D341Med (cell line): ENCODE data around the gene LYPD6B.

Experiments
- DNase-seq: peaks from one replicate; pipeline ENCODE4 v3.0.0; 2012; ENCODE audit warnings: low spot score

The LYPD6B gene

DNA sequence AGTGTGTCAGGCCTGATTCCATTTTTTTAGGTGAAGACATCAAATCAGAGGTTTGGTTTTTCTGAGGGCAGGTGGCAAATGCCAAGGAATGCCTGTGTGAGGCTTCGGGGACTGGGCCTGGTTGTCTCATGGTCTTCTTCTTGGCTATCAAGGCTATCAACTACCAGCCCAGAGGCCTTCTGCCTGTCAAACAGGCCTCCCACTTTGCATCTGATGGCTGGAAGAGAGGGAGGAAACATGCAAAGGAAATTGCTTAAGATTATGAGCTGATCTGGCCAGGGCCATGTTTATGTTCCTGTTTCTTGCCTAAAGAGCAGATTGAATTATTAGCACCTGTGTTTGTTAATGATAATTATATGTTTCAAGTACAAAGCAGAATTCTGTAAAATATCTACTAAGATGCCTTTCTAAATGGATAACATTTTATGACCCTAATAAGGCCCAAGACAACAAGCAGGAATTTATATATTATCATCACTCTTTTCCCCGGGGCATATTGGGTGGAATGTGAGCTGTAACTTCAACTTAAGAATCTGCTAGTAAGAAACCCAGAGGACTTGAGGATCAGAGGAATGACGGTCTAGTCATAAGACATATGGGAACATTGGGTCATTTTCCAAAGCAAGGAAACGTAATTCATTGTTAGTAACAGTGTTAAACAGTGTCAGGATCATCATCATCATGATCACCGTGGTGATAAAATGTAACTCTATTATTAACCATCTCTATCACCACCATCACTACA, 123.2 kb downstream of the LYPD6B start:
- no peak for DNase-seq

DNA sequence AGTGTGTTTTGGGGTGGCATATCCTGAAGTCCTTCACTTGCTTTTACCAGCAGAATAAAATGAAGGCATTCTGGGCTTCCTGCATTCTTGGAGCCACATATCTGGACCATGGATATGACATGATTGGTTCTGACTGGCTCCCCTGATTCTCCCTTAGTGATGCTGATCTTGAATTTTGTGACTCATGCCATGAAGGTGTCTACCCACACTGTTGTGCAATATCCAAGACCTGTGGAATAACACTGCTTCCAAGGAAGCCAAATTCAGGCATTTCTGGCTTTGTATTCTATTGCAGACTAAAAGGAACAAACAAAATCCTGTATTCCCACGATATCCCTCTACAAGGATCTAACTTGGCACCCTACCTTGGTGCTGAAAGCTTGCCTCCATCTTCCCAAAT, 125.8 kb downstream of the LYPD6B start:
- DNase-seq, result no peak

DNA sequence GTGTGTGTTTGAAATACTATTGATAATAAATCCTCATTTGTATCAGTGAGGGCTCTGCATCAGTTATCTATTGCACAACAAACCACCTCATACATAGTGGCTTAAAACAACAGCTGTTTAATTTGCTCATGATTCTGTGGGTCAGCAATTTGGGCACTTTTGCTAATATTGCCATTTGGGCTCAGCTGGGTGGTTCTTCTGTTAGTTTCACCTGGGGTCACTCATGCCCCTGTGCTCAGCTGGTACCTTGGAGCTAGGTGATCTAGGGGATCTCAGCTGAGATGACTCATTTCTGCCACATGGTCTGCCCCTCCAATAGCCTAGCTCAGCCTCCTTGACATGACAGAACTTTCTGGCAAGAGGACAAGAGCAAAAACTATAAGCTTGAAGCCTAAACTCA, 126.3 kb downstream of the LYPD6B start:
- DNase-seq, result no peak

DNA sequence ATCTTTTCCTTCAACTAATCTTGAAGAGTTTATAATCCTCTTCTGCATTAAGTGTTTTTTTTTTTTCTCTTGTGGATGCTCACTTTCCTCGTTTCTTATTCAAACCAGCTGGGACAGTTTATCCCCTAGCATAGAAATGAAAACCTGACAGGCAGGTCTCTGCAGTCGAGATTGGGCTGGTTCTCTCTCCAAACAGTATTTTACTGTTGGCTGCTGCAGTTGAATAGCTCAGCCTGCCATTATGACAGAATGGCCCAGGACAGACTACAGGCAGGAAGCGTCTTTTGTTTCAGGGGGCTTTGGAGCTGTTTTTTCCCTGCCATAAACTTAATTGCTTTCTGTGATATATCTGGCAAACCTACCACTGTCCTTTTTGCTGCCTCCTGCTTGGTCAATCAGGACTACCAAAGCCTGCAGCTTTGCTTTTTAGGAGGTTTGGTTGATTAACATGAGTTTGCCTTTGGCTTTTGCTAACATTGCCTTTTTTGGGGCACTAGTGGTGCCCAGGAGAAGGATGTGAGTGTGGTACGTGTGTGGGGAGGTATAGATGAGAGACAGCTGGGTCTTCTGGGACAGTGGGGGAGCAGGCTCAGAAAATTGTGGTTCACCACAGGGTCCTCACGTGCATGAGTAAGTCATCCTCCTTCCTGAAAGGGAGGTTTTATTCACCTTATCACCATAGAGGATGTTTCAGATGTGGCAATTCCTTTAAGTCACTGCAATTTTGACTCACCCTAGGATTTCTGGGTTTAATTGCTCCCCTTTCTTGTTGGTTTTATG, 128.7 kb downstream of the LYPD6B start:
- no peak for DNase-seq

DNA sequence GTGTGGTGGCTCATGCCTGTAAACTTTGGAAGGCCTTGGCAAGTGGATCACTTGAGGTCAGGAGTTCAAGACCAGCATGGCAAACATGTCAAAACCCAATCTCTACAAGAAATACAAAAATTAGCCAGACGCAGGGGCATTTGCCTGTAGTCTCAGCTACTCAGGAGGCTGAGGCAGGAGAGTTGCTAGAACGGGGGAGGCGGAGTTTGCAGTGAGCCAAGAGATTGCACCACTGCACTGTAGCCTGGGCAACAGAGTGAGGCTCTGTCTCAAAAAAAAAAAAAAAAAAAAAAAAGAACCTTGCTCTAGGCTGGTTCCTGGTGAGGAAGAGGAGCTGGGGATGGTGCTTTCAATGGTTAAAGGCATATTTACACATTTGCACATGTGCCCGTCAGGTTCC, 129.4 kb downstream of the LYPD6B start:
- DNase-seq, result no peak

DNA sequence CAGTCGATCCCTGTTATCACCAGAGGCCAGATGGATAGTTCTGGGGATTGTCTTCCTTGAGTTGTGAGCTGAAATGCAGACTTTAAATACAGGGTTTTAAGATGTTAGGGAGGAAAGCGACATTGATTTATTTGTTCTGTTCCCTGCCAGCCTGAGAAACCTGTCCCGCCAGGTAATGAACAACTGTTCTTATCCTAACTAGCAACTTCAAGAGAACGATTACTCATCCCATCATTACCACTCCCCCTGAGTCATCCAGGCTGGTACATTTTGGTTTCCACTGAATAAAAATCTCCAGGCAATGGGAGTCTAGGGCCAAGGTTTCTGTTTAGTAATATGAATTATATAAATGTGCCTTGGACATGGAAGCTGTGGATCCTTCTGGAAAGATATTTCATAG, 131.2 kb downstream of the LYPD6B start:
- no peak for DNase-seq

DNA sequence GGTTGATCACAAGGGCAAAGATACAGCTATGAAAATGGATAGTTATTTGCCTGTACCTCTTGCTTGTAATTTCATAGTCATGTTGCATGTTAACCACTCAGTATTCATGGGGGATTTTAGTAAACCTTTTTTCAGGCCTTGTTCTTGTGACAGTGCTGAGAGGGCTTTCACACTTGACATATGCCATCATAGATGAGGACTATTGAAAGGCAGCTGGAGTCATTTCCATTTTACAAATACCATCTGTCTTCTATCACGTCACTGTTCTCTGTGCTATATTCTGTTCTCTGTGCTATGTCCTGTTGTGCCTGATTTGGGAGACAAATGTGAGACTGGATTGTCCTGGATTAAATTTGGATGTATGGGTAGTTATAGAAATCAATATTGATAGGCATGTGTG, 131.7 kb downstream of the LYPD6B start:
- DNase-seq, result no peak

DNA sequence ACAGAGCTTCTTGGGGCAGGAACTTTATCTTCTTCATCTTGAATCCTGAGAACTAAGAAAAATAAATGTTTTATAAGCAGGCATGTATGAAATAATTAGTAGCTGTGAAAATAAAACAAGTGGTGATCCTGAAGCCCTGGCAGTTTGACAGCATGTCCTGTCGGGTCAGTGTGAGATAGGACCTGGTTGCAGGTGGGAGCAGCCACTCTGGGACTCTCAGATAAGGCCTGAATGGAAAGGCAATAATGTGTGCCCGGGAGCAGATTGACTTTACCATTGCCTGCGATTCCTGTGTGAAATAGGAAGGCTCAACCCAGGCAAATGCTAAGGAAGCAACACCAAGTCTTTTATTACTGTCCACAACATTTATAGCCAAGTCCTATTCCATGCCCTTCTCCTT, 132.4 kb downstream of the LYPD6B start:
- no peak for DNase-seq

DNA sequence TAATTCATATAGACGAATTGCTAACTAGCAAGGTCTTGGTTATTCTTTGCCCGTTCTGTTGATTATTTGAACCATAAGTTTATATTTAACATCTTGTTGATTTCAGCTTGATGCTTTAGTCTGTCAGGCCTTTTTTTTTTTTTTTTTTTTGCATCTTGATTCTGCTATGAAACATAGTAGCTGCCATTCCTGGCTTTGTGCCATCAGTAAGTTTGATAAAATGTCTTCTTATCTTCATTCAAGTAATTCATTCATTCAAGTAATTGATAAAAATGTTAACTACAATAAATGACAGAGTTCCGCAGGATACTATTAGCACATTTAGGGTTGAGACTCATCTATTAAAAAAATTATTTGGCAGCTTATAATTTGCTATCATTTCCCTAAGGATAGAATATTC, 134.7 kb downstream of the LYPD6B start:
- no peak for DNase-seq

DNA sequence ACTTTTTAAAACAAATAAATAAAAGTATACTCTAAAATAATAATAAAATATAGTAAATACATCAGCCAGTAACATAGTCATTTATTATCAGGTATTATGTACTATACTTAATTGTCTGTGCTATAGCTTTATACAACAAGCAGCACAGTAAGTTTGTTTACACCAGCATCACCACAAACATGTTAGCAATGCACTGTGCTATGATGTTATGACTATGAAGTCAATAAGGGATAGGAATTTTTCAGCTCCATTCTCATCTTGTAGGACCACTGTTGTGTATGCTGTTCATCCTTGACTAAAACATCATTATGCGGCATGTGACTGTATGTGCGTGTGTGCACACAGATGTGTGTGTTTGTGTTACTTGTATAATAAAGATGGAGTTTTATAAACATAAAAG, 137.5 kb downstream of the LYPD6B start:
- no peak for DNase-seq

DNA sequence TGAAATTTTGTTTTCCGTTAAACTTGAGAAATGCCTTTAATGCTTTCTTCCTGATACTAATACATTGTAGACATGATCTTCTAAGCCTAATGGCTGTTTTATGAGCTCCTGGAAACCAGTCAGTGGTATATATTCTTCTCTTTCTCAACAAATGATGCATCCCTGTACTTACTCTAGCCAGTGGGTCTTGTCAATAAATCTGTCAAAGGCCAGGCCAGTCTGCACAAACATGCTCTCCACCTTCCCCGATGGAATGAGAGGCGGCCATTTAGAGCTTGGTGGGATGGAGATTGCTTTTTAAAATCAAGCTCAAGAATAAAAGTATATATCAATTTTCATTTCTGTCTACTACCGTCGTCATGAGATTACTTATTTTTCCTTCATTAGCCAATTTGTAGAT, 140.1 kb downstream of the LYPD6B start:
- DNase-seq, result no peak

DNA sequence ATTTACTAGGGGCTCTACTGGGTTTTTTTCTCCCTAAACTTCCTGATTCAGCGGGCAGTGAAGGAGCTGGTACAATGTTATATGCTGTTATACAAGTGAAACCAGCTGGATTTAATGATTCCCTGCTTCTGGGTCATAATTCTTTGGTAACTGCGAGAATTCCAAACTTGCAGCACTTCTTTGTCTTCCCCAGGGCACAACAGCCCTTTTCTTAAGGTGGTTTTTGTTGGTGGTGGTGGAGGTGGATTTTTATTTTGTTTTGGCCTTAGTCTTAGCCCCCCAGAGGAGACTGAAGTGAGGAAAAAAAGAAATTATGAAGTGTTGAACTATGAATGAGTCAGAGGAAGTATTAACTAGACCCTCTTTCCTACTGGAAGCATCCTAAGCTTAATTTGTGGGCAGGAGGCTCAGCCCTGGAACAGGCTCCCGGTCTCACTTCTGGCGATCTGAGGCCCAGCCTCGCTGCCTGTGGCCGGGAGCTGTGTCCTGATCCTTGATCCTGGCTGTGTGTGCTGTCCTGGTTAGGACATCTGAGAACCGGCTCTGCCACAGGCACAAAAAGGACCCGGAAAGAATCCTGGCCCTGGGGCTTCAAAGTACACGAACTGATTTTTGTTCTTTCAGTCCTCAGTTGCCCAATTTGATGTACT, 141.9 kb downstream of the LYPD6B start:
- DNase-seq, result no peak

DNA sequence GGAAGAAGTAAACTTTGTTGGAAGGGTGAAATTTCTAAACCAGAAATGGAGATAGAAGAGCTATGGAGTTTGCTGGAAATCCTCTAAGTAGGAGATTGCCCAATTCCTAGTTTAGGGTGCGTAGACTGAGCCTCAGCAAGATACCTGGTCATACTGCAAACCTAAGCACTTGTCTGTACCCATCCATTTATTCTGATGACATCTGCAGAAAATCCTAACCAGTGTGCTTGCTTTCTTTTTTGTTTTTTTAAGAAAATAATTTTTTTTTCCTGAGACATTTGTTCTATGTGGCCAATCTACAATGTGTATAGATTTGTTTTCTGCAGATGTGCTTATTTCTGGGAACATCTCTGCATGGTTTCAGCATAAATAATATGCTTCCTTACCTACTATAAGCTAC, 144.7 kb downstream of the LYPD6B start:
- DNase-seq, result no peak

DNA sequence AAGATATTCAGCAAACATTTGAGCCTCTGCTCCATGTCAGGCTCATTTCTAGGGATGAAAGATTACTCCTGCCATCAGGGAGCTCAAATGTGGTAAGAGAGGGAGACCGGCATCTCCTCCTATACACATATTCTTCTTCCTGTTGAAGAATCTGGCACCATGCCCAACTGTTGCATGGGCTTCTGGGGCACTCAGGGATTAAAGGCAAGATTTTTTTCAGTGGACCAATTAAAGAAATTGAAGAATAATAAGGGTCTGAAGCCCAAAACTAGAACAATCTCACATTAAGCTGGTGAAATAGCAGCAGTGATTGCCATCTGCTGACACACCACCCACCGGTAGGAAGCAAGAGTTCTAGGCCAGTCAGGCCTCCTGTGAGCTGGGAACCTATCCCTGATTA, 146.5 kb downstream of the LYPD6B start:
- DNase-seq, result peak; percentile 38

DNA sequence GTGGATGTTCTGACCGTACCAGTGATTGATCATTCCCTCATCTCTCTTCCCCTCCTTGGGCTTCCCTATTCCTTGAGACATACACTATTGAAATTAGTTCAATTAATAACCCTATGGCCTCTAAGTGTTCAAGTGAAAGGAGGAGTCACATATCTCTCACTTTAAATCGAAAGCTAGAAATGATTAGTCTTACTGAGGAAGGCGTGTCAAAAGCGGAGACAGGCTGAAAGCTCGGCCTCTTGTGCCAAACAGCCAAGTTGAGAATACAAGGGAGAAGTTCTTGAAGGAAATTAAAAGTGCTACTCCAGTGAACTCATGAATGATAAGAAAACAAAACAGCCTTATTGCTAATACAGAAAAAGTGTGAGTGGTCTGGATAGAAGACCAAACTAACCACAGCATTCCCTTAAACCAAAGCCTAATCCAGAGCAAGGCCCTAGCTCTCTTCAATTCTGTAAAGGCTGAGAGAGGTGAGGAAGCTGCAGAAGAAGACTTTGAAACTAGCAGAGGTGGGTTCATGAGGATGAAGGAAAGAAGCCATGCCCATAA, 147.5 kb downstream of the LYPD6B start:
- DNase-seq, result no peak

DNA sequence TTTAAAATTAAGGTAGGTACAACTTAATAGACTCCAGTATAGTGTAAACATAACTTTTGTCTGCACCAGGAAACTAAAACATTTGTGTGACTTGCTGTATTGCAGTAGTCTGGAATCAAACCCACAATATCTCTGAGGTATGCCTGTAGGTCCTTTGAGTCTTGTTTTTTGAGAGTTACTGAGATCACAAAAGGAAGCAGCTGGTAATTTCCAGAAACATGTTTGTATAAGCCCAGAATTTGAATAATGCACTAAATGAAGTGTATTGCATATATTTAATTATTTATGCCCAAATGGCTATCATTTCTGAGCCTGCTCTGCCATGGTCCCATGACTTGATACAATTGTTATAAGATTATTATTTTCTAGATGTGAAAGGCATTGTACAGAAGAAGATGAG, 148.6 kb downstream of the LYPD6B start:
- no peak for DNase-seq

DNA sequence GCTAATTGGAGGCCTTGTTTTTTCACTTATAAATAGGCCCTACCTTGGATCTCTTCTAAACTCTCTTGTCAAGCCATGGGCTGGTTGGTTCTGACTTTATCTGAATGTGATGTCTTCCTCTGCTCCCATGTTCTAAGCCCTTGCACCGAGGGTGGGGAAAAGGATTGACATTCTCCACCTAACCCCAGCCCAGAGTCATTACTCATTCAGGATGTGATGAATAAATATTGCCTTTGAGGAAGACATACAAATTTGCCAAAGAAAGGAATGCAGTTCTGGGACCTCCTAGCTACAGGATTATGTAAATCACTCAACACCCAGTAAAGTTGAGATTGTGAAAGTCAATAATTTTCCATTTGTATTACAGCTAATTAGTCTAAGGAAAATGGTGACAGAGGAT, 149.8 kb downstream of the LYPD6B start:
- no peak for DNase-seq

DNA sequence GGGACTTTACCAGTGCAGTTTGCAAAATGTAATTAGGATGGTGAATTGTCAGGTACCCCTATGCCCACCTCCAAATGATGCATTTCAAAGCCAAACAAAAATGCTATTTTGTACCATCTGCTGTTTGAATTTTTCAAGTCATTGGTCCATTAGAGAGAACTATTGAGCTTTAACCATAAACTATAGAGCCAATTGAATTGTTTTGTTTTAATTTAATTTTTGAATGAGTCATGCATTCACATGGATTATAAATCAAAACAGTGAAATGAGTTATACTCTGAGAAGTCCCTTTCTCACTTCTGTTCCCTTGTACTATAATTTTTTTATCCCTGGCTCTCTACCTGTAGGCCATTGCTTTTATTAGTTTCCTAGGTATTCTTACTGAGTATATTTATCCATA, 151.3 kb downstream of the LYPD6B start:
- no peak for DNase-seq

DNA sequence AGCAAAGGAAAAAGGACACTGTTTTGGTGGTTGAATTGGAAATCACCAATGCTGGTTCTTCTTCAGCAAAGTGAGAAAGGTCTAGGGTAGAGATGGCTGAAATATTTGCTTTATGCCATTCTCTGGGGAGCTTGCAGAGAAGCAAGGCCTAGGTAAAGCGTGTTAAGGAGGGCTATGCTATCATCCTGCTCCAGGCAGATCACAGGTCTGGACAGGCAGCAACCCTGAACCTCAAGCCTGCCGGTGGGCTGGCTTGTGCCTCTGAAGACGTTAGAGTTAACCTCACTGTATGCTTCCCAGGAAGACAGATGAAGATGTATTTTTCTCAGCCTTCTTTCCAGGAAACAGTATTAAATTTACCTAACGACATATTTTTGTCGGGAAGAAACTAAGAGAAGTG, 153.4 kb downstream of the LYPD6B start:
- DNase-seq, result no peak

DNA sequence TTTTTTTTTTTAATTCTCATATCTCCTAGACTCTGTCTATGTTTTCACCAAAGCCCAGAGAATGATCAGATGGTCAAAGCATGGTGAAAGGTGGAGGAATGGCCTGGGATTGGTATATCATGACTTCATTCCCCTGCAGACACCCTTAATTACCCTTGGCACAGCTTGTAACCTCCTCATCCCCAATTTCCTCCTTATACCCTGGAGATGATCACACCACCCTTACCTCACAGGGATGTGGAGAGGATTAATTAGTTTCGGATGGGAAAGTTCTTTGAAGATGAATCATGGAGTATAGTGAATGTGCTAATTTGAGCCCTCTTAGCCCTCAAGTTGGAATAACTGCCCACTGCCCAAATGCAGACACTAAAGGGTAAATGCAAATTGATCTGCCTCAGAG, 153.9 kb downstream of the LYPD6B start:
- DNase-seq, result no peak

DNA sequence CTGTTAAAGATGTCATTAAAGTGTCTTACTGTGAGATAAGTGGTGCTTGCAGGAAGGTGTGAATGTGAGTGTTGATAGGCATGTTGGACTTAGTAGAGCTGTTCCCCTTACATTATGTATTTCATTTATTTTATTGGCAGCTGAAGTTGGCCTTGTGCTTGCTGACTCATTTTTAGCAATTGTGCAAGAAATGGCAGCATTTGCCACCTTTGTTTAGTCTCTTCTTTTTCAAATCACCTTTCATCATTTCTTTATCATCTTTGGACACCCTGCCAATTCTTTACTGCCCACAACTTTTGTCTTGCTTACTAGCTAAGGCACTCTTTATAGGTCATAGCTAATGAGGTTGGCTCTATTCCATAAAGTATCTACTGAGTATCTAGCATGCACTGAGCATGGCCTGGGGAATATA, 161.6 kb downstream of the LYPD6B start:
- DNase-seq, result no peak

DNA sequence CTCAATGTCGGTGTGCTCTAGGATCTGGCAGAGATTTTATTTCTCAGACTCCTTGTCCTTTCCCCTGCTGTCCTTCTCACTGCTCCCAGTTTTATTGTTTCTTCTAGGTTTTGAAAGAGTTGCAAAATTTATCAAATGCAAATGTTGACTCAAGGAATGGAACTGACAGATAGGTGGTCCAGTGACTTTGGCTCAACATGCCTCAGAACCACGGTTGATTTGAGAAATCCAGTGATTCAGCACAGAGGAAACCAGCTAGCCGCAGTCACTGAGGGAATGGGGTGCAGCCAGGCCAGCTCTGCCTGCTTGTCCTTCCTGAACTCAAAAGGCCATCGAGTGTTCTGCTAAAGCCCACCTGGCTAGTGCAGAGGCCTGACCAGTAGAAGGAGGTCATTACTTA, 166.2 kb downstream of the LYPD6B start:
- DNase-seq, result no peak

DNA sequence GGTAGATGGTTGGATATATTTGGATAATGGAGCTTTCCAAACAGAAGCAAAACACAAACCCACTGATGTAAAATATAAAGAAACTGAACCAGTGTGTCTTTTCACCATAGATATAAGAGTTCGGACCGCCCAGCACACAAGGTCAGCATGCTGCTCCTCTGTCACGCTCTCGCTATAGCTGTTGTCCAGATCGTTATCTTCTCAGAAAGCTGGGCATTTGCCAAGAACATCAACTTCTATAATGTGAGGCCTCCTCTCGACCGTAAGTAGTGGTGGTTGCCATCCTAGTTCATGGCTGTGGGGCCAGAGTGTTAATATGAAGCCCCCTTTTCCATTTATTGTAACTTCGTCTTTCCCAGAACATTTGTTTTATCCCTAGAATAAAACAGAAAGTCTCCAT, 166.6 kb downstream of the LYPD6B start:
- DNase-seq, result no peak
